Karpas-422 (cell line): ENCODE measurements around the gene PDHB. TPM values are rescaled to one million over a fixed set of nuclear protein-coding genes. Genes with fewer than 3 reads are reported as not detected.

Experiments used
- DNase-seq: peaks from one replicate; pipeline ENCODE4 v3.0.0-alpha.2; 2015
- H2AFZ ChIP-seq: fragments of 200-600 bp; sonication (generic); 2 replicates; pipeline ENCODE4 v1.6.1; 2014; ENCODE audit warnings: antibody characterized with exemption, low read length, mixed read lengths
- H3K27ac ChIP-seq: fragments of 200-600 bp; sonication (generic); 2 replicates; pipeline ENCODE4 v1.5.1; 2014; ENCODE audit warnings: mild to moderate bottlenecking, low read length, moderate library complexity
- H3K27me3 ChIP-seq: fragments of 200-600 bp; sonication (generic); 2 replicates; pipeline ENCODE4 v1.6.1; 2014; ENCODE audit warnings: low read length, mixed read lengths
- H3K36me3 ChIP-seq: fragments of 200-600 bp; sonication (generic); 2 replicates; pipeline ENCODE4 v1.6.1; 2014; ENCODE audit warnings: low read length, mixed read lengths; ENCODE audit not compliant: insufficient read depth
- H3K4me1 ChIP-seq: fragments of 200-600 bp; sonication (generic); 2 replicates; pipeline ENCODE4 v1.6.1; 2014; ENCODE audit warnings: mild to moderate bottlenecking, low read length, mixed read lengths
- H3K4me2 ChIP-seq: fragments of 200-600 bp; sonication (generic); 2 replicates; pipeline ENCODE4 v1.6.1; 2014; ENCODE audit warnings: low read length, low read depth, mild to moderate bottlenecking; ENCODE audit not compliant: poor library complexity, severe bottlenecking
- H3K4me3 ChIP-seq: fragments of 200-600 bp; sonication (generic); 2 replicates; pipeline ENCODE4 v1.5.1; 2014; ENCODE audit warnings: mild to moderate bottlenecking, antibody characterized with exemption, low read length, mixed read lengths
- H3K79me2 ChIP-seq: fragments of 200-600 bp; sonication (generic); 2 replicates; pipeline ENCODE4 v1.6.1; 2014; ENCODE audit warnings: mild to moderate bottlenecking, low read length, mixed read lengths
- H3K9ac ChIP-seq: fragments of 200-600 bp; sonication (generic); 2 replicates; pipeline ENCODE4 v1.6.0; 2014; ENCODE audit warnings: low read length
- H3K9me2 ChIP-seq: fragments of 200-600 bp; sonication (generic), shearing (Covaris generic); replicated peaks from 2 replicates; pipeline ENCODE4 v1.6.0; 2014; ENCODE audit warnings: mild to moderate bottlenecking, low read length, moderate library complexity; ENCODE audit not compliant: insufficient read depth
- H3K9me3 ChIP-seq: fragments of 300-700, 200-600 bp; sonication (generic); 2 replicates; pipeline ENCODE4 v1.6.1; 2014; ENCODE audit warnings: low read length, mixed read lengths
- H4K20me1 ChIP-seq: fragments of 200-600 bp; sonication (generic); 2 replicates; pipeline ENCODE4 v1.6.1; 2014; ENCODE audit warnings: mild to moderate bottlenecking, antibody characterized with exemption, low read length, low read depth; ENCODE audit not compliant: insufficient read depth
- total RNA-seq: library from RNA; depleted of rRNA; stranded (reverse); fragments of >200 nt; shearing (Covaris generic); gene quantifications from 2 replicates; pipeline ENCODE4 v1.2.3, GENCODE V29; 2014; ENCODE audit warnings: low replicate concordance

PDHB gene
- total RNA-seq, 1 experiment from 2014 or later: 61.6 TPM

DNA sequence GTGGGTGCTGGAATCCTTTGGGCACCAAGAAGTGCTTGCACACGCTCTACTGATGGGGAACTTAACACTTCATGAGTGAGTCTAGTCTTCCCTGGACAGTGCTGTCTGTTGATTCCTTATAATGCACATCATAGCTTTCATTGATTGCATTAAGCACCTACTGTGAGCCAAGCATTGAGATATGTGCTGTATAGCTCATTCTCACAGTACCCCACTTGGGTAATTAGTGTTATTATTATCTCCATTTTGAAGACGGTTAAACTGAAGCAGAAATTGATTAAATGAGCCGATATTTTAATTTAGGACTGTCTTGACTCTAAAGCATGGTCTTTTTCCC is 504 bp upstream of the PDHB start:
- Histone ChIP-seq H3K9ac (peak overlapping the region; percentile 50), H3K9me3 (no peaks in the 10 kb centered on the region), H4K20me1 (no peaks in the 10 kb centered on the region), H3K27me3 (no peaks in the 10 kb centered on the region), H3K36me3 (peaks cover 21% of the 10 kb centered on the region), H3K27ac (no peak overlapping the region), H2AFZ (peak overlapping the region; percentile 88; the same call in 1 of the 2 replicates), H3K4me3 (peak overlapping the region; percentile 44; the same call in 1 of the 2 replicates), H3K4me1 (peaks cover 31% of the 10 kb centered on the region), H3K9me2 (no peaks in the 10 kb centered on the region), H3K4me2 (peak overlapping the region; percentile 59), H3K79me2 (no peaks in the 10 kb centered on the region; the same call in 1 of the 2 replicates)
- DNase-seq: no peak

DNA sequence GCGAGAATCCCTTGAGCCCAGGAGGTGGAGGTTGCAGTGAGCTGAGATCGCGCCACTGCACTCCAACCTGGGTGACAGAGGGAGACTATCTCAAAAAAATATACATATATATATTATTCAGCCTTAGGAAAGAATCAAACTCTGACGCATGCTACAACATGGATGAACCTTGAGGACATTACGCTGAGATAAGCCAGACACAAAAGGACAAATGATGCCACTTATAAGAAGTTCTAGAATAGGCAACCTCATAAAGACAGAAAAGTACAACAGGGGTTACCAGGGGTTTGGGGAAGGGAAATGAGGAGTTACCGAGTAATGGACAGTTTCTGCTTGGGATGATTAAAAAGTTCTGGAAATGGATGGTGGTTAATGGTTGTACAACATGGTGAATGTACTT is 727 bp downstream of the PDHB start:
- H3K9me3 ChIP-seq: no peaks in the 10 kb centered on the region
- no peaks in the 10 kb centered on the region for H3K9me2 ChIP-seq
- peaks cover 30% of the 10 kb centered on the region for H3K36me3 ChIP-seq
- H3K4me2 ChIP-seq: peak overlapping the region; percentile 72
- H3K27ac ChIP-seq: peak overlapping the region; percentile 69
- peak overlapping the region; percentile 66 for H3K4me3 ChIP-seq
- no peak overlapping the region for H2AFZ ChIP-seq
- peak; percentile 56 for DNase-seq
- H3K27me3 ChIP-seq: no peaks in the 10 kb centered on the region
- peaks cover 32% of the 10 kb centered on the region for H3K4me1 ChIP-seq
- peak overlapping the region; percentile 83 for H3K9ac ChIP-seq
- no peaks in the 10 kb centered on the region for H4K20me1 ChIP-seq
- no peaks in the 10 kb centered on the region; the same call in 1 of the 2 replicates for H3K79me2 ChIP-seq

DNA sequence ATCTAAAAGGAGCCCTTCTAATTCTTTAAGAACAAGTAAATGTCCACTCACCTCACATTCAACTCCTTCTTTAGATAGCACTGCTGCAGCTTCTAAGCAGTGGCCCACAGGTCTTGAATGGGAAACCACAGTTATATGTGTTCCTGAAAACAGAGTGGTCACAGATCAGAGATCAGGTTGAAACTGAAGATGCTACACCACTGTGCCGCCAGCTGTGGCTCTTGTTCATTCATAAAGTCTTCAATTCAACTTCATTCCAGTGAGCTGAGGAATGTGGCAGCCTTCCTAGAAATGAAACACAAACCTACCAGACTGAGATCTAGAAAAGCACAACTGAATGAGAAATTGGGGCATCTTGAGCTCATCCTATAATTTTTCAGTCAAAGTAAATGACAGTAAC is 4.0 kb downstream of the PDHB start:
- Histone ChIP-seq H3K9me2 (no peaks in the 10 kb centered on the region), H2AFZ (no peak overlapping the region), H3K4me3 (no peak overlapping the region), H3K4me2 (no peak overlapping the region), H4K20me1 (no peaks in the 10 kb centered on the region), H3K4me1 (peaks cover 32% of the 10 kb centered on the region), H3K27me3 (no peaks in the 10 kb centered on the region), H3K9ac (no peak overlapping the region), H3K27ac (peak overlapping the region; percentile 40), H3K79me2 (no peaks in the 10 kb centered on the region; the same call in 1 of the 2 replicates), H3K36me3 (peaks cover 49% of the 10 kb centered on the region), H3K9me3 (no peaks in the 10 kb centered on the region)
- DNase-seq: no peak

DNA sequence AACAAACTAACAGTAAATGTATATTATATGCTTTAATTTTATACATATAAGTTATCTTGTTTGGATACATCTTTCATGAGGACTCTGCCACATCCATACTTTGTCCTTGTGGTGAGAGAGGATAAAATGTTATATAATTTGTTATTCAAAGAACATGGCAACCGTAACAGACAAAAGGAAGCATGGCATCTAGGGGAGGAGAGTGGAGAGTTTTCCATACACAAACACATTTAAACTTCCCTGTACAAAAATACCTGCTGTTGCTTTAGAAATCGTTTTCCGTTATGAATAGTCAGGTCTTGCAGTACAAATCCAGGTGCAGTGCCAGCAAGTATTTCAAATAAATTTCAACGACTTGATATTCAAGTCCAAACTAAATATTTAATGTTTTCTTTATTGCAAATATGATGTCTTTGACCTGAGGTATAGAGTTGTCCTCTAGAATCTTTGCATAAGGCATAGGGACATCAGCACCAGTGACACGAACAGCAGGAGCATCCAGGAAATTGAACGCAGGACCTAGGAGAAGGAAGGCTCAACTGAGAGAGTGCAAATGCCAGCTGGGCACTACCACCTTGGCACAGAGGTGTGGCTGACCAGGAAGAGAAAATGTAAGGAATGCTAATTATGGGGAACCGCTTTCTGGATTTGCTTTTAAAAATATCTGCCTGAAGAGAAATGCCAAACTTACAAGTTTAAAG is 5.8 kb downstream of the PDHB start:
- Histone ChIP-seq H3K9ac (no peak overlapping the region), H3K27ac (peak overlapping the region; percentile 36; the same call in 1 of the 2 replicates), H3K4me2 (no peak overlapping the region), H3K79me2 (no peaks in the 10 kb centered on the region; the same call in 1 of the 2 replicates), H3K27me3 (no peaks in the 10 kb centered on the region), H3K9me2 (no peaks in the 10 kb centered on the region), H3K4me3 (no peak overlapping the region), H3K36me3 (peaks cover 65% of the 10 kb centered on the region), H2AFZ (no peak overlapping the region), H4K20me1 (no peaks in the 10 kb centered on the region), H3K9me3 (no peaks in the 10 kb centered on the region), H3K4me1 (peaks cover 22% of the 10 kb centered on the region)
- DNase-seq: no peak

DNA sequence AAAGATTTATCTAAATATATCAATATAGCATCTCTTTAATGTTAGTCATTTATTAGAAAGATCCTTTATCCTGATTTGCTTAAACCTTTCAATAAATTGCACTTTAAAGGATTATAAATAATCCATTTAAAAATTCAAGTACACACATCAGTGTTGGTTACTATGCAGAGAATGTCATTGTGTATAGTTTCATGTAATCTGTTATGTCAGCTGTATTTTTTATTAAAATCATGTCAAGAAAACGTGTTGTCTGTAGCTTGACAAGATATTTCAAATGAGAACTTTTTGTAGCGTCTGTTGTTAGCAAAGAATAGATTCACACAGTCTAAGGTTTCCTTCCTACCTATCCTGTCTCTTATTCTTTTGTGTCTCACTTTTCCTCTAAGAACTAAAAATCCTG is 7.8 kb downstream of the PDHB start:
- no peaks in the 10 kb centered on the region for H3K9me2 ChIP-seq
- H3K4me1 ChIP-seq: peaks cover 10% of the 10 kb centered on the region; the same call in 1 of the 2 replicates
- H3K27ac ChIP-seq: peak overlapping the region; percentile 15
- no peaks in the 10 kb centered on the region for H4K20me1 ChIP-seq
- peaks cover 71% of the 10 kb centered on the region for H3K36me3 ChIP-seq
- no peak overlapping the region for H3K4me2 ChIP-seq
- no peak overlapping the region for H2AFZ ChIP-seq
- no peaks in the 10 kb centered on the region for H3K9me3 ChIP-seq
- no peaks in the 10 kb centered on the region for H3K79me2 ChIP-seq
- peak; percentile 40 for DNase-seq
- H3K9ac ChIP-seq: no peak overlapping the region
- H3K27me3 ChIP-seq: no peaks in the 10 kb centered on the region
- no peak overlapping the region for H3K4me3 ChIP-seq

DNA sequence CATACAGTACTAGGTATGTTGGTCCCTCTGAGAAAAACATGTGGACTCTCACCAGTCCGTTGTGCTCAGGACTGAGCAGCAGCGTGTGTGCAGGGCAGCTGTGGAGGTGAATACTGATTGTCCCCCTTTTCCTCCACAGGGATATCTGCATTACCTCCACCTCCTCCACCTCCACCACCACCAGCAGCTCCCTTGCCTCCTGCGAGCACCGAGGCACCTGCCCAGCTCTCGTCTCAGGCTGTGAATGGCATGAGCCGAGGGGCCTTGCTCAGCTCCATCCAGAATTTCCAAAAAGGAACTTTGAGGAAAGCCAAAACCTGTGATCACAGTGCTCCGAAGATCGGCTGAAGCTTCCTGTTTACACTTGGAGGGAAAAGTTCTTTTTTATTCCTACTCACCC is 9.0 kb downstream of the PDHB start:
- no peak for DNase-seq
- Histone ChIP-seq H3K4me1 (peaks cover 9% of the 10 kb centered on the region; the same call in 1 of the 2 replicates), H3K9ac (no peak overlapping the region), H4K20me1 (no peaks in the 10 kb centered on the region), H3K27ac (no peak overlapping the region), H3K9me3 (no peaks in the 10 kb centered on the region), H3K4me3 (no peak overlapping the region), H3K27me3 (no peaks in the 10 kb centered on the region), H3K4me2 (no peak overlapping the region), H3K36me3 (peaks cover 72% of the 10 kb centered on the region), H3K79me2 (no peaks in the 10 kb centered on the region), H2AFZ (no peak overlapping the region), H3K9me2 (no peaks in the 10 kb centered on the region)

DNA sequence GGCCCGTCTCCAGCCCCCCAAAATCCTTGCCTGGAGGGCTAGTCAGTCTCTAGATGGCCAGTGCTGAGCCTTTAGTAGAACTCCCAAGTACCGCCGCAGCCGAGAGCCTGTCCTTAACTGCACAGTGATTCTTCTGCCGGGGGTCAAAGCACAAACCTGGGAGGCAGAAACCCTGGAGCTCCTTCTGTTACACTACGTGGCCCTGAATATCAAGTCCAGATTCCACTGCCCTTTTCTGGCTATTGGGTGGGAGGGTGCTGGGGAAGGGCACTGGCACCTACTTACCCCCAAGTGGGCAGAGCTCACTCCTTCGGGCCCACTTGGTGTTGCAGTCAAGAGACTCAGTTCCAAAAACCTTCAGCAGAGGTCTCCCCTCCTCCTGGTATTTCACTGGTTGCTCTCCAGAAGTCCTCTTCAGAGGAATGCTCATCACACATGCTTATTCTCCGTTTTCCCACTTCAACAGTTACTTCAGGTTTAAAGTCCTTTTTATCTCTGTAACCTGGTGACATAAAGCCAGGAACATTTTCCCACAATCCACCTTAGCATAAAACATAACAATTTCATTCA is 10.8 kb downstream of the PDHB start:
- no peaks in the 10 kb centered on the region for H3K9me3 ChIP-seq
- no peaks in the 10 kb centered on the region for H3K79me2 ChIP-seq
- no peaks in the 10 kb centered on the region for H4K20me1 ChIP-seq
- no peak overlapping the region for H3K9ac ChIP-seq
- no peak for DNase-seq
- no peak overlapping the region for H3K4me3 ChIP-seq
- H3K4me2 ChIP-seq: no peak overlapping the region
- H3K36me3 ChIP-seq: peaks cover 70% of the 10 kb centered on the region; the same call in 1 of the 2 replicates
- H3K27ac ChIP-seq: no peak overlapping the region
- H3K27me3 ChIP-seq: no peaks in the 10 kb centered on the region
- no peak overlapping the region for H2AFZ ChIP-seq
- no peaks in the 10 kb centered on the region for H3K9me2 ChIP-seq
- 0 out of 2 replicates have a peak, but pooled peaks cover 5% of the 10 kb centered on the region for H3K4me1 ChIP-seq

DNA sequence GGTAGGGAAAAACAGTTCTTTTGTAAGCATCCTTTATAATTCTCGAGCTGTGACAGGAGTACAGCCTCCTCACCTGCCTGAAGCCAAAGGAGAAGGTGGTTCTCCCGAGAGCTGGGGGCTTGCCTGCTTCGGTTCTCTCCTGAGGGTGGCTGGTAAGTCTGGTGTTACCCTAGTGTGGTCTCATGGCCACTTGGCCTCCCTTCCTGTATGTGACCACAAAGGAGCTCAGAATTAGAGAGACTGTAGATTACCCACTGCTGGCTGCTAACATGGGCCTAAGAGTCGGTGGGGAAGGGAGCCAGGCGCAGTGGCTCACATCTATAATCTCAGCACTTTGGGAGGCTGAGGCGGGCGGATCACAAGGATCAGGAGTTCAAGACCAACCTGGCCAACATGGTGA is 12.6 kb downstream of the PDHB start:
- Histone ChIP-seq H3K79me2 (0 out of 2 replicates have a peak, but pooled peaks cover 10% of the 10 kb centered on the region), H4K20me1 (no peaks in the 10 kb centered on the region), H3K4me1 (peaks cover 5% of the 10 kb centered on the region; the same call in 1 of the 2 replicates), H3K9me2 (no peaks in the 10 kb centered on the region), H3K4me3 (no peak overlapping the region), H3K9ac (no peak overlapping the region), H3K27ac (no peak overlapping the region), H3K4me2 (no peak overlapping the region), H3K27me3 (no peaks in the 10 kb centered on the region), H3K36me3 (peaks cover 74% of the 10 kb centered on the region), H2AFZ (no peak overlapping the region), H3K9me3 (no peaks in the 10 kb centered on the region)
- no peak for DNase-seq
